Activated CD4-positive, alpha-beta T cell treated with anti-CD3 and anti-CD28 coated beads for 48 hours (primary cell): ENCODE data around the gene RNU1-1.
"Not testable (repeated sequence)": the region's sequence is repeated elsewhere in the genome, so short reads cannot be mapped to it uniquely, and the experiment has no call there.

Source experiments
- DNase-seq: peaks from one replicate; pipeline ENCODE4 v3.0.0-alpha.2; 2020

The RNU1-1 gene

GRCh38 chr1:16491056-16491675 is 22.9 kb downstream of the RNU1-1 start:
- no peak for DNase-seq

GRCh38 chr1:16489195-16489880 is 24.7 kb downstream of the RNU1-1 start:
- DNase-seq, result not testable (repeated sequence)

GRCh38 chr1:16487011-16487410 is 27.1 kb downstream of the RNU1-1 start:
- DNase-seq, result not testable (repeated sequence)

GRCh38 chr1:16486316-16486715 is 27.8 kb downstream of the RNU1-1 start:
- not testable (repeated sequence) for DNase-seq

- no peak for DNase-seq
These were observed 29.2 kb downstream of the RNU1-1 start for GRCh38 chr1:16484931-16485330.

GRCh38 chr1:16484501-16484835 is 29.6 kb downstream of the RNU1-1 start:
- DNase-seq, result no peak

GRCh38 chr1:16483639-16484500 is 30.2 kb downstream of the RNU1-1 start:
- not testable (repeated sequence) for DNase-seq

GRCh38 chr1:16483146-16483545 is 30.9 kb downstream of the RNU1-1 start:
- not testable (repeated sequence) for DNase-seq

- DNase-seq, result no peak
These were observed 36.0 kb downstream of the RNU1-1 start for GRCh38 chr1:16478091-16478490.

GRCh38 chr1:16475771-16476770 is 38.0 kb downstream of the RNU1-1 start:
- not testable (repeated sequence) for DNase-seq

- not testable (repeated sequence) for DNase-seq
These were observed 39.2 kb downstream of the RNU1-1 start for GRCh38 chr1:16474891-16475290.

GRCh38 chr1:16474166-16474800 is 39.8 kb downstream of the RNU1-1 start:
- no peak for DNase-seq

- DNase-seq, result no peak
These were observed 45.5 kb downstream of the RNU1-1 start for GRCh38 chr1:16468558-16468957.

- no peak for DNase-seq
These were observed 49.0 kb downstream of the RNU1-1 start for GRCh38 chr1:16464917-16465625.
